HG03097 (cell line): Measurements from ENCODE around the gene DUSP16.
"Not testable (repeated sequence)": the region's sequence is repeated elsewhere in the genome, so short reads cannot be mapped to it uniquely, and the experiment has no call there.

Source experiments
- ATAC-seq: cut with Tn5 transposase; IDR thresholded peaks from one replicate; pipeline ENCODE4 v1.9.1; 2021; ENCODE audit not compliant: unreplicated experiment, low FRiP score

The DUSP16 gene

GRCh38 chr12:12585115-12585863 is 22.6 kb upstream of the DUSP16 start:
- ATAC-seq = no peak

DNA sequence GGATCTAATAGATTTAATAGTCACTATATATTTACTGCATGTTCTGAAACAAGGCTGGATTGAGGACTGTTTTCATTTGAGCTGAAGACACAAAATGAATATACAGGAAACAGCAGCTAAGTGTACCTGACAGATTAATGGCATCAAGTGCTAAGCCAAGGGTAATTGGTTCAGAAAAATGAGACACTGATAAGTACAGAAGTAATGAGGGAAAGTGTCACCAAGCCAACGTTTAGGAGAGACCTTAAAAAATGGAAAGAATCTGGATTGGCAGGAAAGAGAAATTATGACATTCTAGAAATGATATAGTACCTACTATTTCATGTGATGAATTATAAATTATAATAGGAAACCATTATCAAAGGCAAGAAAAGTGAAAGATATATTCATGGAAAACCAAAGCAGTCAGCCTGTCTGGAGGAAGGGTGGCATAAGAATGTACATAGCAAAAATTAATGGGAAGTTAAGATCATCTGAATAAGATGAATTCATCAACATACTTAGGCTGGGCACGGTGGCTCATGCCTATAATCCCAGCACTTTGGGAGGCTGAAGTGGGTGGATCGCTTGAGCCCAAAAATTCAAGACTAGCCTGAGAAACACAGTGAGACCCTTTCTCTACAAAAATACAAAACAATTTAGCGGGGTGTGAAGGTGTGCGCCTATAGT is 21.0 kb upstream of the DUSP16 start:
- ATAC-seq = no peak

DNA sequence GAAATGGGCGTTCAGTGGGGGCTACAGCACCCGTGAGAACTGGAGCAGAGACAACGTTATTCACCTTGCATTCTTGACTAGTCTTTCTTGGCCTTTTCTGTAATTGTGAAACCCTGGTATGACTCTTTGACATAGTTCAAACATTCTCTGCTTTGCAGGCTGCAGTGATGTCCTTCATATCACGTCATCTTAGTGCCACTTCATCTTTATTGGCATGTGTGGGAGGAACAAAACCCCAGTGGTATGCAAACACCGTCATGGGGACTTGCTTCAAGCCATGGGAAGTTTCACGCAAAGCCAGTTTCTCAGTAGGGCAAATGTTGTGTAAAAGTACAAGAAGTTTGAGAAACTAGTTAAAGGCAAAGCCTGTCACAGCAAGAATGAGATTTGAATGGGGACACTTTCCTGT is 20.2 kb upstream of the DUSP16 start:
- ATAC-seq = peak; percentile 88

DNA sequence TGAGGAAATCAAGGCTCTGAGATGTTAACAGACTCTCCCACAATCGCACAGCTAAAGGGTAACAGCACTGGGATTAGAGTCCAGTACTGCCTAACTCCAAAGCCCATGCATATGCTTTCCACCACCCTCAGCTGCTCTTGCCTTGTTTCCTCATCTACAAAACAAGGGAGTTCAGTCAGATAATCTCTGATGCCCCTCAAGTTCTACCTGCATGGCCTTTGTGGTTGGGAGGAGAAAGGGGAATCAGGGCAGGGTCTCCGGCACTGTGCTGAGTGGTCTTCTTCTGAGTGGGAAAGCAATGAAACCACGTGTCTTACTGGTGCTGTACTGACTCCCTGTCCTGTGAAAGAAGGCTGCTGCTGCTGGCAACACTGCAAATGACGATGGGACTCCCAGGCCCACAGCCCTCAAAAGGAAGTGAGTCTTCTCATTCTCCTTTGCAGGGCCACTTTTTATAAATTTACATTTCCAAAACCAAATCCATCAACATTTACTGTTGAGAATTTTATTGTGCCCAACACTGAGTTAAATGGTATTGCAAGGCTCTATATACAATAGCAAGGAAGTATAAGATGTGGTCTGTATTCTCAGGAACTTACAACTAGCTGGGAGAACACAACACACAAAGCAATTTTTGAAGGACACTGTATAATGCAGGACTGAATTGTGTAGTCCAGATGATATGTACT is 19.7 kb upstream of the DUSP16 start:
- peak; percentile 28 for ATAC-seq

DNA sequence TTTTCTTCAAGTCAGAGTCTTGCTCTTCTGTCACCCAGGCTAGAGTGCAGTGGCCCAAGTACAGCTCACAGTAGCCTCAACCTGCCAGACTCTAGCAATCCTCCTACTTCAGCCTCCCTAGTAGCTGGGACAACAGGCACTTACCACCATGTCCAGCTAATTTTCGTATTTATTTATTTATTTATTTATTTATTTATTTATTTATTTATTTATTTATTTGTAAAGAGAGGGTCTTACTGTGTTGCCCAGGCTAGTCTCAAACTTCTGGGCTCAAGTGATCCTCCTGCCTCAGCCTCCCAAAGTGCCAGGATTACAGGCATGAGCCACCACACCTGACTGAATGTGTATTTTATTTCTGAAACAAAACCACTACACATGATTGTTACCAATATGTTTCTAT is 18.1 kb upstream of the DUSP16 start:
- not testable (repeated sequence) for ATAC-seq

- no peak for ATAC-seq
Observed at GRCh38 chr12:12577786-12578185, 15.1 kb upstream of the DUSP16 start.

- no peak for ATAC-seq
Observed at GRCh38 chr12:12572659-12573058, 10.0 kb upstream of the DUSP16 start.

DNA sequence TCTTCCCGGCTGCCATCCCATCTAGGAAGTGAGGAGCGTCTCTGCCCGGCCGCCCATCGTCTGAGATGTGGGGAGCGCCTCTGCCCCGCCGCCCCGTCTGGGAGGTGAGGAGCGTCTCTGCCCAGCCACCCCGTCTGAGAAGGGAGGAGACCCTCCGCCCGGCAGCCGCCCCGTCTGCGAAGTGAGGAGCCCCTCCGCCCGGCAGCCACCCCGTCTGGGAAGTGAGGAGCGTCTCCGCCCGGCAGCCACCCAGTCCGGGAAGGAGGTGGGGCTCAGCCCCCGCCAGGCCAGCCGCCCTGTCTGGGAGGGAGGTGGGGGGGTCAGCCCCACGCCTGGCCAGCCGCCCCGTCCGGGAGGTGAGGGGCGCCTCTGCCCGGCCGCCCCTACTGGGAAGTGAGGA is 3.3 kb upstream of the DUSP16 start:
- ATAC-seq = not testable (repeated sequence)

DNA sequence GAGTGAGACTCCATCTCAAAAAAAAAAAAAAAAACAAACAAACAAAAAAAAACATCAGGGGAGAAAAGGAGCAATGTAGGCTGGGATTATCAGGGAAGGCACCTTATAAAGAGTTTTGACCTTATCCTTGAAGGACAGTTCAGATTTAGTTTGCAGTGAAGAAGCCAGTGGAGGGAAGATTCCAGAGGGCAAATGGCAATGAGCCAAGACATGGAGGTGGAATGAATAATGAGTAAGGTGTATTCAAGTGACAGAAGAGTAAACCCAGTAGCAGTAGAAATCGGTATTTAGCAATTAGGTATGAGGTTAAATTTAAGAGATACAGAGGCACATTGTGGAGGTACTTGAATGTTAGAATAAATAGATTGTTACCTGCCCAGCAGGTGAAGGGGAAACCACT is 2.2 kb upstream of the DUSP16 start:
- no peak for ATAC-seq

- ATAC-seq = no peak
Observed at GRCh38 chr12:12563290-12563928, 746 bp upstream of the DUSP16 start.

GRCh38 chr12:12562016-12562483 is 613 bp downstream of the DUSP16 start:
- ATAC-seq = no peak

- no peak for ATAC-seq
Observed at GRCh38 chr12:12561371-12562015, 1.2 kb downstream of the DUSP16 start.

- no peak for ATAC-seq
Observed at GRCh38 chr12:12560587-12561370, 1.9 kb downstream of the DUSP16 start.

GRCh38 chr12:12559719-12560296 is 2.9 kb downstream of the DUSP16 start:
- no peak for ATAC-seq

- ATAC-seq = no peak
Observed at GRCh38 chr12:12558291-12558690, 4.4 kb downstream of the DUSP16 start.

- ATAC-seq = no peak
Observed at GRCh38 chr12:12557733-12558132, 4.9 kb downstream of the DUSP16 start.

GRCh38 chr12:12555656-12556055 is 7.0 kb downstream of the DUSP16 start:
- ATAC-seq = no peak

DNA sequence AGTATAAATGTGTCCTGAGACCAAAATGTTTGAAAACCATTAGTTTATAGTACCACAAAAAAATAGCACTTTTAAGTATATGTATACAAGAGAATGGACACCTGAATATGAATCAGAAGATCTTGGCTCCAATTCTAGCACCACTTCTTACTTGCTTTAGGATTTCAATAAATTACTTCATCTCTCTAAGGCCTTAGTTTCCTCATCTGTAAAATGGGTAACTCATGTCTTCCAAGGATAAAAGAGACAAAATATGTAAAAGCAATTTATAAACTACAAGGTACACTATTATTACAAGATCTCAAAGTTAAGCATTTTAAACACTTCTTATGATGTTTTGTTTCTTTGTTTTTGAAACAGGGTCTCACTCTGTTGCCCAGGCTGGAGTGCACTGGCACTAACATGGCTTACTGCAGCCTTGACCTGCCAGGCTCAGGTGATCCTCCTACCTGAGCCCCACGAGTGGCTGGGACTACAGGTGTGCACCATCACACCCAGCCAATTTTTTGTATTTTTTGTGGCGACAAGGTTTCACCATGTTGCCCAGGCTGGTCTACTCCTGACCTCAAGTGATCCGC is 9.4 kb downstream of the DUSP16 start:
- ATAC-seq = no peak

- no peak for ATAC-seq
Observed at GRCh38 chr12:12551115-12551514, 11.5 kb downstream of the DUSP16 start.
